Astrocyte (in vitro differentiated cells and primary cell): ENCODE measurements around the gene FILIP1L.

ENCODE experiments used
- CTCF ChIP-seq: IDR thresholded peaks from 2 replicates; pipeline ENCODE4 v1.5.1; 2011; ENCODE audit warnings: low read depth, mild to moderate bottlenecking, inconsistent platforms, low read length, moderate library complexity; ENCODE audit not compliant: insufficient read depth
- EZH2 ChIP-seq: IDR thresholded peaks from 2 replicates; pipeline ENCODE4 v1.6.1; 2012; ENCODE audit warnings: mild to moderate bottlenecking, low read length, inconsistent platforms; ENCODE audit not compliant: insufficient read depth

- TF ChIP-seq CTCF = no peak
- no peak for TF ChIP-seq EZH2
These were observed 257.7 kb downstream of the FILIP1L start for GRCh38 chr3:99856437-99857220.
